Activated T-cell treated with anti-CD3 and anti-CD28 coated beads for 1 hour (primary cell): ENCODE results near the gene LONP1.

Experiments used
- DNase-seq: peaks from one replicate; pipeline ENCODE4 v3.0.0-alpha.2; 2020; ENCODE audit warnings: low read depth

LONP1 gene

DNA sequence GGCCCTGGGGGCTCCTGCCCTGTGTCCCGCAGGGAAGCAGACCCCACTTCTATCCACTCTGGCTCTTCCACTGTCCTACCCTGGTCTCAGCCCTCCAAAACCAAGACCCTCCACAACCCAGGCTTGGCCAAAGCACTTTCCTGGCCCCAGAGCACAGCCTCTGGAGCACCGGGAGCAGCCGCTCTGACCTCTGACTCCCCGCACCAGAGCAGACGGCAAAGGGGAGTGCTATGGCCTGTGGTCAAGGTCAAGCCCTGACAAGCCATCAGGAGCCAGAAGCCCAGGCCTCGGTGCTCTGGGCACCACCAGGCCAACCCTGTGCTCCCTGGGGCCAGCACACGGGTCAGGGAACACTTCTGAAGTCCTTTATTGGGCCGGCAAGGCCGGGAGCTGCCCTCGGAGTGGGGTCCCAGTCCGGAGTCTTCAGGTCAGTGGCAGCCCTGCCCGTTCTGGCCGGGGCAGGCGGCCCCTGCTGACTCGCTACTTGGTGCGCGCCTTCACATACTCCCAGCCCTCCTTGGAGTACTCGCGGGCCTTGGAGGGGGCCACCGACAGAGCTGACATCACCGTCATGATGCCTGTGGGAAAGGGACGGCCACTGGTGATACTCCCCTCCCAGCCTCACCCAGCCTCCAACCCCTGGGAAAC is 41.8 kb downstream of the LONP1 start:
- DNase-seq = no peak

DNA sequence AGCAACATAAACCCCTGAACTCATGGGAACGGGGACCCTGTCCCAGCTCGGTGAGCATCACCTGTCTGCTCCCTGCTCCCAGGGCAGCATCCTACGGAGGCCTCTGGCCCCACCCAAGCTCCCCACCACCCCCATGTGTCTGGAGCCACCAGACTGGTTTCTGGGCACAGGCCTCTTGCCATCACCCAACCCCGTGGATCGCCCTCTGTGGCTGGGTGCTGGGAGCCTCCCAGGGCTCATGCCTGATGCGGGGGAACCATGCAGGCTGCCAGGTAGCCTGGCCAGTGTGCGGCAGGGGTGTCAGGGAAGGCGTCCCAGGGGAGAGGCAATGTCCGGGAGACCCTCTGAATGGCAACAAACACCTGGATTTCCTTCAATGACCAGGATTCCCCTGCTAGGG is 42.4 kb downstream of the LONP1 start:
- no peak for DNase-seq

- DNase-seq = no peak
These were observed 42.8 kb downstream of the LONP1 start for GRCh38 chr19:5677136-5677535.

DNA sequence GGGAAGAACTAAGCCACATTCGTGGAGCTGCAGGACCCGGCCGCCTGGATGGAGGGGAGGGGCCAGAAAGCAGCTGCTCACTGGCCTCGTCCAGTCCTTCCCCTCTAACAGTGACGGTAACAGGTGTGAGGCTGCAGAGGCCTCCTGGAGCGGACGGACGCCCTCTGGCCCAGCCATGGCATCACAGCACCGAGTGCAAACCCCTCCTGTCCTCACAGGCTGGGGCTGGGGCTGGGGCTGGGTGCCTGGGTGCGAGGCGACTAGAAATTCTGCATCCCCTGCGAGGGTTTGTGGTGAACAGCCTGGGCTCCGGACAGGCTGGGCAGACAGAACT is 43.2 kb downstream of the LONP1 start:
- no peak for DNase-seq

GRCh38 chr19:5676105-5676771 is 43.7 kb downstream of the LONP1 start:
- no peak for DNase-seq

- no peak for DNase-seq
These were observed 45.2 kb downstream of the LONP1 start for GRCh38 chr19:5674714-5675113.

DNA sequence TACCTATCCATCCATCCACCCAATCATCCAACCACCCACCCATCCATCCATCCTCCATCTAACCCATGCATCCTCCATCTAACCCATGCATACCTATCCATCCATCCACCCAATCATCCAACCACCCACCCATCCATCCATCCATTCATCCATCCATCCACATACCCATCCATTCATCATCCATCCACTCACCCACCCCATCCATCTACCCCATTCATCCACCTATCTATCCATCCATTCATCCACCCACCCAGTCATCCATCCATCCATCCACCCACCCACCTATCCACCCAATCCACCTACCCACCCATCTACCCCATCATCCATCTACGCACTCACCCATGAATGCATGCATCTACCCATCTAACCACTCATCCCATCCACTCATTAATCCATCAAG is 46.2 kb downstream of the LONP1 start:
- no peak for DNase-seq

GRCh38 chr19:5672708-5673459 is 47.1 kb downstream of the LONP1 start:
- no peak for DNase-seq

GRCh38 chr19:5671600-5671999 is 48.3 kb downstream of the LONP1 start:
- no peak for DNase-seq

- DNase-seq = no peak
These were observed 50.7 kb downstream of the LONP1 start for GRCh38 chr19:5669212-5669611.

GRCh38 chr19:5667751-5668271 is 52.1 kb downstream of the LONP1 start:
- no peak for DNase-seq

GRCh38 chr19:5666921-5667610 is 52.9 kb downstream of the LONP1 start:
- DNase-seq = no peak

GRCh38 chr19:5665781-5666513 is 54.0 kb downstream of the LONP1 start:
- no peak for DNase-seq

GRCh38 chr19:5664515-5664914 is 55.4 kb downstream of the LONP1 start:
- DNase-seq = no peak

GRCh38 chr19:5663904-5664303 is 56.0 kb downstream of the LONP1 start:
- DNase-seq = no peak

- DNase-seq = no peak
These were observed 58.5 kb downstream of the LONP1 start for GRCh38 chr19:5661483-5661882.

- DNase-seq = no peak
These were observed 64.5 kb downstream of the LONP1 start for GRCh38 chr19:5655412-5655811.

- no peak for DNase-seq
These were observed 65.0 kb downstream of the LONP1 start for GRCh38 chr19:5654931-5655330.

- no peak for DNase-seq
These were observed 67.7 kb downstream of the LONP1 start for GRCh38 chr19:5652261-5652660.

DNA sequence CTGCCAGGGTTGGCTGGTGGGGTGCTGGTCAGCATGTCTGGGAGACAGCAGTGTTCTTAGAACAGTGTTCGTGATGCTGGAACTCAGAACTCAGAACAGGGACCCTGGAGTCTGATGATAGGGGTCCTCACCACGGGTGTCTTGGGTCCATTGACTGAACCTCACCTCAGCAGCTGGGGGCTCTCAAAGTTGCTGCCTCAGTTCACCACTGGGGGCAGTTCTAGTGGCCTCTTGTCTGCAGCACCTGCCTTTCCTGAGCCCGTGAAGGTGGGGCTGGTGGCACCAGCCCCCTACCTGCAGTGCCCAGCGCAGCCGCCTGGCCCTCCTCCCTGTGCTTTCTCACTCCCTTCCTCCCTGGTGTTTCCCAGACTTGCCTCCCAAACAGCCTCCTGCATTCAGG is 68.6 kb downstream of the LONP1 start:
- DNase-seq = no peak

DNA sequence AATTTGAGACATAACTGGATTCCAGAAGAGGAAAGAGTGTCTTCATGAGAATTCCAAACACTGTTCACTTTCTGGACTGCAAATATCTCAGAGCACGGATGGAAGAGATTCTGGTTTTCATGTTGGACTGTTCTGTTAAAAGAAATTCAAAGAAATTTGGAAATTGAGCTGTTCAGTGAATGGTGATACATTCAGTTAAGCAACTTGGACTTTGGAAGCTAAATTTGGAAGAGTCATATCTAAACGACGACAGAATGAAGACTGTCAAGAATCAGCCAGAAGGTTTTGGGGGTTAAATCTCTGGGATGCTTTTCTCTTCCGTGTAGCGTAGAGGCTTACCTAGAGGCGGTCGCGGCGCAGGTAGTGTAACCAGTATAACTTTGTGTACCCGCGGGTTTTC is 71.5 kb downstream of the LONP1 start:
- DNase-seq = no peak

DNA sequence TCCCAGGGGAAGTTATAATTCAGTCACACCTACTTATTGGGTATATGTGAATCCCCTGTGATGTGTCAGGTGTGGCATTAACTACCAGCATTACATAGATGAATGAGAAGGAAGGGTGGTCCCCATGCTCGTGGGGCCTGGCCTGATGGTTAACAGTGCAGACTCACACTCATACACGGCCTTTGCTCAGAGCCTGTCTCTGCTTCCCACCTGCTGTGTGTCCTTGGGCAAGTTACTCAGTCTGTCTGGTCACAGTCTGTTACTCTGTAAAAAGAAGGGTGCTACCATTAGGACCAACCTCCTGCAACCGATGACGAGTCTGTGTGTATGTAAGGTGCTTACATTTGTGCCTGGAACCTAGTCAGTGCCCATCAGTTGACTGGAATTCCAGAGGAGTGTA is 73.2 kb downstream of the LONP1 start:
- no peak for DNase-seq
